Gastrocnemius medialis (tissue), 4 donors: ENCODE results near the gene TAP1. TPM values are rescaled to one million over a fixed set of nuclear protein-coding genes. Genes with fewer than 3 reads are reported as not detected.

Source experiments
- ATAC-seq, 2 donors: fragments of 150-250 bp; one replicate each; pipeline ENCODE4 v1.9.1; 2016
- DNase-seq, 2 donors: peaks; one replicate each; pipeline ENCODE4 v3.0.0-alpha.2; 2019
- H3K27ac ChIP-seq, 4 donors: fragments of 200-600 bp; sonication (generic); 1 replicate in 1 of 4; 2 replicates in 3 of 4; pipeline ENCODE4 v1.5.1; 2016 to 2018; ENCODE audit warnings: mild to moderate bottlenecking in 2 of 4, moderate library complexity in 1 of 4
- H3K27me3 ChIP-seq, 3 donors: fragments of 200-600 bp; sonication (generic) in 2 of 3; 1 replicate in 1 of 3; 2 replicates in 2 of 3; pipeline versions ENCODE4 v1.5.1 to v1.6.0; 2016 to 2019; ENCODE audit warnings: mild to moderate bottlenecking in 1 of 3, moderate library complexity in 1 of 3
- H3K36me3 ChIP-seq, 2 donors: fragments of 200-600 bp; sonication (generic) in 1 of 2; one replicate each; pipeline ENCODE4 v1.5.1; 2017 to 2018
- H3K4me1 ChIP-seq, 2 donors: fragments of 200-600 bp; sonication (generic) in 1 of 2; one replicate each; pipeline ENCODE4 v1.5.1; 2016 to 2017; ENCODE audit warnings: mild to moderate bottlenecking in 2 of 2
- H3K4me3 ChIP-seq, 4 donors: fragments of 200-600 bp; sonication (generic) in 3 of 4; 1 replicate in 1 of 4; 2 replicates in 3 of 4; pipeline ENCODE4 v1.5.1; 2016 to 2019; ENCODE audit warnings: mild to moderate bottlenecking in 2 of 4
- H3K9me3 ChIP-seq, 3 donors: fragments of 200-600 bp; sonication (generic) in 2 of 3; 1 replicate in 1 of 3; 2 replicates in 2 of 3; pipeline ENCODE4 v1.5.1; 2016 to 2019
- POLR2A ChIP-seq, 2 donors: fragments of 450-650 bp; IDR thresholded peaks; one replicate each; pipeline ENCODE4 v1.6.1; 2017; ENCODE audit warnings: antibody characterized with exemption in 2 of 2, mild to moderate bottlenecking in 2 of 2, moderate library complexity in 2 of 2
- in situ Hi-C, 4 donors: fragments of 200-750 bp; cut with MboI; loops; one replicate each; pipeline versions ENCODE4 v1.15.0 to v1.8.0; 2017; ENCODE audit warnings: low sequenced_read_pairs in 4 of 4
- intact Hi-C: fragments of 100-400 bp; cut with DNase I; formaldehyde crosslinking; loops from one replicate; pipeline ENCODE4 v1.15.1; 2023; ENCODE audit warnings: low total_unique reads
- total RNA-seq, 4 donors: library from RNA; depleted of rRNA; stranded (reverse); fragments of >200 nt; gene quantifications; one replicate each; pipeline versions ENCODE4 v1.1.0 to v1.2.3, GENCODE V29; 2016
- TF ChIP-seq, protein P1 (sequence below), 5 experiments: fragments of 450-650 bp in 3 of 5; fragments of 200-600 bp in 2 of 5; sonication (generic) in 2 of 5; IDR thresholded peaks in 4 of 5; conservative IDR thresholded peaks in 1 of 5; 1 replicate in 4 of 5; 2 replicates in 1 of 5; pipeline ENCODE4 v1.5.1; 2016 to 2019; ENCODE audit warnings: antibody characterized with exemption in 5 of 5, mild to moderate bottlenecking in 3 of 5, moderate library complexity in 3 of 5

The TAP1 gene
- total RNA-seq, 4 donors from 2014 or later, result 13.2 to 26.7 (median 19.0) TPM

DNA sequence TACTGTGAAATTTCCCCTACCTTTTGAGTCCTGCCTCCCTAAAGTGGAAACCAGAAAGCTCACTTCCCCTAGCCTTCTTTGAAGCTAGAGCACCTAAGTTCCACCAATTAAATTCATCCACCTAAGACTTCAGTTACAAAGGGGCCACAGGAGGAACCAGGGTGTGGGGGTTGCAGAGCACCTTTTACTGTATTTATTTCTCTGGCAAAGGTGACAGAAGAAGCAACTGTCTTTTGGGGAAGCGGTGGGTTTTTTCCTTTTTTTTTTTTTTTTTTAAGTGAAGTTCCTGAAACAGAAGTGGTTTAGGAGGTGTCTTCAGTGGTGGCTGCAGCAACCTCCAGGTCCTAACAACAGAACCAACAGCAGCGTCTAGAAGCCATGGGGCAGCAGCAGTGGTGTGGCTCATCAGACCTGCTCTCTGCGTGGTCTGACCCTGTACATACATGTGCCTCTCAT lies 13.5 kb upstream of the TAP1 start:
- in situ Hi-C loops, result no loop called here
- ATAC-seq, result no peak
- H3K27ac ChIP-seq, result no peak overlapping the region

DNA sequence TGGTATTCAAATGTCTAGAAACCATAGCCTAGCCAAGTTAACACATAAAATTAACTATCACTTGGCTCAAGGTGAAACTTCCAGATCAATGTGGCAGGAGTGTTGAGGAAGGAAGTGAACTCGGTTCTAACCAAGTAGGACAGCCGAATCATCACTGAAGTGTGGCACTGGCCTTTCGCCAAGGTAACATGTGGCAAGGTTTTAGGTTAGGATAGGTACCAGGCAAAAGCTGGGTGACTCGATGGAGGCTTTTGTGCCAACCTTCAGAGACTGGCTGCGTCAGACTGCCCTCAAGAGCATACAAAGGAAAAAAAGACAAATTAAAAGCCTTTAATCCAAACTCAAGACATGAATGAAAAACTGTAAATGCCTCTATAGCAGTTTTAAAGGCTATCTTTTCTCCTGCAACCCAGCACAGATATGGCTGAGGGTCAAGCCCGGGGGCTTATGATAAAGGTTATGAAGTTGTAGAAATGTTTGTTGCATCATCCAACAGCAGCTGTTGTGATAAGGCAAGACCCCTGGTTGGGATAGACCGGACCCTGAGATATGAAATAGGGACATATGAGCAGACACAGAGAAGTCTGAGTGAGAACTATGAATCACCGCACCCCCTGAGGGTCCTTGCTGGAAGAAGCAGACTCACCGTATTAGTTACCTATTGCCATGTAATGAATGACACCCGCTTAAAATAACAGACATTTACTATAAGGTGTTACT lies 12.4 kb upstream of the TAP1 start:
- Histone ChIP-seq H3K36me3 (no peaks in the 10 kb centered on the region), H3K4me1 (peaks cover 0 to 3% of the 10 kb centered on the region in 2 donors), H3K4me3 (no peak overlapping the region), H3K27ac (no peak overlapping the region), H3K9me3 (no peaks in the 10 kb centered on the region), H3K27me3 (no peaks in the 10 kb centered on the region)
- no peak for ATAC-seq
- in situ Hi-C loops, result no loop called here
- TF ChIP-seq POLR2A (IDR thresholded peaks at IDR 0.05), result no peak
- TF ChIP-seq, protein P1, sequence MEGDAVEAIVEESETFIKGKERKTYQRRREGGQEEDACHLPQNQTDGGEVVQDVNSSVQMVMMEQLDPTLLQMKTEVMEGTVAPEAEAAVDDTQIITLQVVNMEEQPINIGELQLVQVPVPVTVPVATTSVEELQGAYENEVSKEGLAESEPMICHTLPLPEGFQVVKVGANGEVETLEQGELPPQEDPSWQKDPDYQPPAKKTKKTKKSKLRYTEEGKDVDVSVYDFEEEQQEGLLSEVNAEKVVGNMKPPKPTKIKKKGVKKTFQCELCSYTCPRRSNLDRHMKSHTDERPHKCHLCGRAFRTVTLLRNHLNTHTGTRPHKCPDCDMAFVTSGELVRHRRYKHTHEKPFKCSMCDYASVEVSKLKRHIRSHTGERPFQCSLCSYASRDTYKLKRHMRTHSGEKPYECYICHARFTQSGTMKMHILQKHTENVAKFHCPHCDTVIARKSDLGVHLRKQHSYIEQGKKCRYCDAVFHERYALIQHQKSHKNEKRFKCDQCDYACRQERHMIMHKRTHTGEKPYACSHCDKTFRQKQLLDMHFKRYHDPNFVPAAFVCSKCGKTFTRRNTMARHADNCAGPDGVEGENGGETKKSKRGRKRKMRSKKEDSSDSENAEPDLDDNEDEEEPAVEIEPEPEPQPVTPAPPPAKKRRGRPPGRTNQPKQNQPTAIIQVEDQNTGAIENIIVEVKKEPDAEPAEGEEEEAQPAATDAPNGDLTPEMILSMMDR (IDR thresholded peaks at IDR 0.05 in 4 of 5, conservative IDR thresholded peaks at IDR 0.05 in 1 of 5), result no peak
- intact Hi-C loops, result loop anchor here (5.0 kb wide), 2 partner anchors 39 to 449 kb away; no protein-coding TSS in a partner anchor
- DNase-seq, result no peak

More for the DNA sequence above, 13.5 kb upstream of the TAP1 start:
- intact Hi-C loops, result loop anchor here (5.0 kb wide), 2 partner anchors 40 to 450 kb away; no protein-coding TSS in a partner anchor
- Histone ChIP-seq H3K4me3 (no peak overlapping the region), H3K27me3 (no peaks in the 10 kb centered on the region), H3K9me3 (no peaks in the 10 kb centered on the region), H3K4me1 (no peaks in the 10 kb centered on the region), H3K36me3 (no peaks in the 10 kb centered on the region)
- no peak for DNase-seq
- no peak for TF ChIP-seq POLR2A (IDR thresholded peaks at IDR 0.05)
- TF ChIP-seq, protein P1 (IDR thresholded peaks at IDR 0.05 in 4 of 5, conservative IDR thresholded peaks at IDR 0.05 in 1 of 5), result no peak

DNA sequence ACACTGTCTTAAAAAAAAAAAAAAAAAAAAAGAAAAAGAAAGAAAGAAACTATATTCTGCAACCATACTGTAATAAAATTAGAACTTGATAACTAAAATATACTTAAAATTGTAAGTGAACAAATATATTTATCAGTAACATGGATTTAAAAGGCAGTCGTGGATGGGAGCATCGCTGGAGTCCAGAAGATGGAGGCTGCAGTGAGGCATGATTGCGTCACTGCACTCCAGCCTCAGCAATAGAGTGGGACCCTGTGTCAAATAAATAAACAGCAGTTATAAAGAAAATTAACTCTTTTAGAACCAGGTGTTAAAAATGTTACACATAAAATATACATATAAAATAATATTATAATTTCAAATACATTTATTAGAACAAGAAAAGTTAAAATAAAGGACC lies 9.2 kb upstream of the TAP1 start:
- no peak for ATAC-seq
- in situ Hi-C loops, result no loop called here
- DNase-seq, result no peak
- no peak for TF ChIP-seq POLR2A (IDR thresholded peaks at IDR 0.05)
- TF ChIP-seq, protein P1 (IDR thresholded peaks at IDR 0.05 in 4 of 5, conservative IDR thresholded peaks at IDR 0.05 in 1 of 5), result no peak
- peaks cover 0 to 3% of the 10 kb centered on the region in 2 donors for H3K4me1 ChIP-seq
- no peak overlapping the region for H3K4me3 ChIP-seq
- intact Hi-C loops, result no loop called here
- no peaks in the 10 kb centered on the region for H3K27me3 ChIP-seq
- no peaks in the 10 kb centered on the region for H3K36me3 ChIP-seq
- no peaks in the 10 kb centered on the region for H3K9me3 ChIP-seq
- H3K27ac ChIP-seq, result no peak overlapping the region

DNA sequence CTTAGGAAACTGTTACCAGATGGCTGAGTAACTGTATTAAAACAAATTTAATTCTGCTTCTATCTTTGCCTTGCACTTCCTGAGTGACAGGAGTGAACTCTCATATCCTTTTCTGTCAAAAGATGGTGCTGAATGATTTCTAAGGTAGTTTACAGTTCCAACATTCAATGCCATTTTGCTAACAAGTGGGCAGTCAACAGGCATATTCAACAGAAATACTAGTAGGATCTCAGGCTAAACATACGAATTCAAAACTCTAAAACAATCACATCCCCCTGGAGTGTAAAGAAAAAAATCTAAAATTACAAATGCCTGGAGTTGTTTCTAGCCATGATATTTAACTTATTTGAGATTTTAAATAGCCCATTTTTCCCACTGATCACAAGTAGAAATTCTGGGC lies 7.2 kb upstream of the TAP1 start:
- H3K27ac ChIP-seq, result no peak overlapping the region
- no peaks in the 10 kb centered on the region for H3K9me3 ChIP-seq
- H3K4me3 ChIP-seq, result no peak overlapping the region
- ATAC-seq (no peak), DNase-seq (no peak)
- intact Hi-C loops (no loop called here), in situ Hi-C loops (no loop called here)
- TF ChIP-seq POLR2A (IDR thresholded peaks at IDR 0.05), result no peak
- TF ChIP-seq, protein P1 (IDR thresholded peaks at IDR 0.05 in 4 of 5, conservative IDR thresholded peaks at IDR 0.05 in 1 of 5), result no peak
- H3K27me3 ChIP-seq, result no peaks in the 10 kb centered on the region
- peaks cover 0 to 3% of the 10 kb centered on the region in 2 donors for H3K4me1 ChIP-seq
- no peaks in the 10 kb centered on the region for H3K36me3 ChIP-seq
